HG03159 (cell line): Measurements from ENCODE around the gene MAN2C1.
"Not testable (repeated sequence)": the region's sequence is repeated elsewhere in the genome, so short reads cannot be mapped to it uniquely, and the experiment has no call there.

Source experiments
- ATAC-seq: cut with Tn5 transposase; IDR thresholded peaks from one replicate; pipeline ENCODE4 v1.9.1; 2021; ENCODE audit warnings: mild to moderate bottlenecking, moderate library complexity; ENCODE audit not compliant: unreplicated experiment

The MAN2C1 gene

DNA sequence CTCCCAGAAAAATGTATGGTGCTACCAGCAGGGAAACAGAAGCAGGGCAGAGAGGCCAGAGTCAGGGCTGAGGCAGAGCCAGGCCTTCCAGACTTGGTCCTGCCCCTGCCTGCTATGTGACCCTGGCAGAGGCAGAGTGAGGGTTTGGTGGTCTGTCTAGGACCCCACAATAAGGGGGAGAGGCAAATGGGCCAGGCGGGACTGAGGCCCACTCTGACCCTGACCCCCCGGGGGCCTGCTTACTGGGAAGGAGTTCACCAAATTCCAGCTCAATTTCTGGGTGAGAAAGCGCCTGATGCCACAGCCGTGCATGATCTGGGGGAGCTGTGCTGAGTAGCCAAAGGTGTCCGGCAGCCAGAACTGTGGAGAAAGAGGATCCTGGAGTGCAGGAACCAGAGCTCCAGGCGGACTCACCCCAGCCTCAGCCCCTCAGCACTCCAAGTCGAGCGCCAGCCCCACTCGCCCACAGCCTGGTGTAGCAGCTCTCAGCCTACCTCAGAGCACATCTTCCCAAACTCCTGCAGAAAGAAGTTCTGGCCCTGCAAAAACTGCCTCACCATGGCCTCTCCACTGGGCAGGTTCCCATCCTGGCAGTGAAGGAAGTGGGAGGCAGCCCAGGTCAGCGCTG lies 6.9 kb downstream of the MAN2C1 start:
- ATAC-seq, result no peak

DNA sequence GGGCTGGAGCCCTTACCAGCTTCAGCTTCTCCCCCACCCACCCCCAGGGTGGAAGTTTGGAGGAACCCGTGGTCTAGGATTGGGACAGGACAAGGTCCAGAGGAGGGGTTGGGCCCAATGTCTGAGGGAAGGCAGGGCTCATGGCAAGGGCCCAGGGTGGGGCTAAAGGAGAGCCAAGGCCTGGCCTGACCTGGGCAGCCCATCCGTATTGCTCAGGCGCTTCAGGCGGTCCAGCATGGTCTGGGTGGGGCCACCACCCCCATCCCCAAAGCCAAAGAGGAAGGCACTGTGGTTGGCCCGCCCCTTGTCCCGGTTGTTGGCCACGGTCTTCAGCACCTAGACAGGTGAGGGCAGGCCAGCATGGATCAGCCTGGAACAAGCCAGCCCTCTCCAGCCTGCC lies 7.6 kb downstream of the MAN2C1 start:
- no peak for ATAC-seq

- no peak for ATAC-seq
Measured at GRCh38 chr15:75360391-75360790, 8.0 kb downstream of the MAN2C1 start.

- no peak for ATAC-seq
Measured at GRCh38 chr15:75359537-75360250, 8.7 kb downstream of the MAN2C1 start.

- ATAC-seq, result no peak
Measured at GRCh38 chr15:75358771-75359536, 9.5 kb downstream of the MAN2C1 start.

DNA sequence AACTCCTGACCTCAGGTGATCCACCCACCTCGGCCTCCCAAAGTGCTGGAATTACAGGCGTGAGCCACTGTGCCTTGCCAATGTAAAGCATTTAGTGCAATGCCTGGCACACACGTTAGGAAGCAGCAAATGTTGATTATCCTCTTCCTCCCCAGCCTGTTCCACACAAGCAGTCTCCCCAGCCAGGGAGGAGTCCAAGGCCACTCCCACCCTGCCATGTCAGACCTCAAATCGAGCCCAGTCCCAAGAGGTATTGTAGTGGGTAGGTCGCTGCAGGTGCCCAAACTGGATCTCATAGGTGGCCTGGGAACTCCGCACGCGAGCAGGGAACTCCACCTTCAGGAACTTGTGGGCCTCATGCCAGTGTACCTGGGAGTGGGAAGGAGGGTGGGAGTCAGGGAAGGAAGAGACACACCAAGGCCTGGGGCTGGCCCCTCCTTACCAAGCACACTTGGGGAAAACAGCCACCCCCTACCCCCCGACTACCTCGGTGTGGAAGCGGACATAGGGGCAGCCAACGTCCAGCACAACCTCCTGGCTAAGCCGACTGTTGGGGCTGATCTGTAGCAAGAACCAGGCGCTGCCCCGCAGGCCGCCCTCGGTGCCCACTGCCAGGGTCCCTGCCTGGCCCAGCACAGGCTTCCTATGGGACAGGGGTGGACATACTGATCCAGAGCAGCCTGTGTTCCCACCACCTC lies 10.3 kb downstream of the MAN2C1 start:
- no peak for ATAC-seq

- ATAC-seq, result no peak
Measured at GRCh38 chr15:75356517-75356916, 11.9 kb downstream of the MAN2C1 start.

DNA sequence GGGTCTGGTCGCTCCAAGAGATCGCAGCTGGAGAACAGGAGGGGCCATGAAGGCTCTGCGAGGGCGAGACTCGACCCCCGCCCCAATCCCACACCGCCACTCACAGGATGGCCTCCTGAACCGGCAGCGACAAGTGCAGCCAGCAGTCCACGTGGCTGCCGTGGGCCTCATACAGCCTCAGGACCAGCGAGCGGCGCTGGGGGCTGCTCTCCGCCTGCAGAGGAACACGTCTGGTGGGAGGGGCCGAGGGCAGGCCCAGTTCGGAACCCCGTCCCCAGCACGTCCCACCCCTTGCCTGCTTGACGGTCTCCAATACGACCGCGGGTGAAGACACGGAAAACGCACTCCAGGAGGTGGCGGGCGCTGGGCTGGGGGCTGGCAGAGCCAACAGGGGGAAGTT lies 12.4 kb downstream of the MAN2C1 start:
- ATAC-seq, result no peak

- ATAC-seq, result no peak
Measured at GRCh38 chr15:75355369-75355768, 13.0 kb downstream of the MAN2C1 start.

GRCh38 chr15:75354454-75354853 lies 14.0 kb downstream of the MAN2C1 start:
- ATAC-seq, result no peak

- no peak for ATAC-seq
Measured at GRCh38 chr15:75353604-75354003, 14.8 kb downstream of the MAN2C1 start.

- no peak for ATAC-seq
Measured at GRCh38 chr15:75352186-75353080, 16.0 kb downstream of the MAN2C1 start.

- ATAC-seq, result no peak
Measured at GRCh38 chr15:75350601-75351361, 17.6 kb downstream of the MAN2C1 start.

GRCh38 chr15:75349851-75350588 lies 18.4 kb downstream of the MAN2C1 start:
- no peak for ATAC-seq

DNA sequence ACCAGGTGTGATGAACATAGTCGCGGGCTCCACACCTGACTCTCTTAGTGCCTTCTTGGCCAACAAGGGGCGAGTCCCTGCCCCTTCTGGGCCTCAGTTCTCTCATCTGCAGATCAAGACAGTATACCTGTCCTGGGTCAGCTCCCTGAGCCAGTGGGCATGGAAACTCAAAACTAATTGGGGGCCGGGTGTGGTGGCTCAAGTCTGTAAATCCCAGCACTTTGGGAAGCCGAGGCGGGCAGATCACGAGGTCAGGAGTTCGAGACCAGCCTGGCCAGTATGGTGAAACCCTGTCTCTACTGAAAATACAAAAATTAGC lies 19.1 kb downstream of the MAN2C1 start:
- ATAC-seq, result not testable (repeated sequence)

- ATAC-seq, result no peak
Measured at GRCh38 chr15:75348562-75349350, 19.7 kb downstream of the MAN2C1 start.

GRCh38 chr15:75348034-75348561 lies 20.3 kb downstream of the MAN2C1 start:
- no peak for ATAC-seq
